ENCODE data around the gene GSTA4. TPM values are rescaled to one million over a fixed set of nuclear protein-coding genes. Genes with fewer than 3 reads are reported as not detected.

Gene GSTA4
- total RNA-seq, 6 donors from 2014 or later = 29.0 to 151 (median 80.8) TPM

GRCh38 chr6:52976149-52976548, 18.9 kb downstream of the GSTA4 start:
- H3K9me3 ChIP-seq = no peaks in the 10 kb centered on the region
- DNase-seq (no peak), ATAC-seq (ENCODE audit: low FRiP score in 2 of 2) (no peak)
- H3K27me3 ChIP-seq = no peaks in the 10 kb centered on the region
- H3K4me3 ChIP-seq = no peak overlapping the region
- peak overlapping the region in 1 of 4 donors; percentile 23 for H3K27ac ChIP-seq
- TF ChIP-seq POLR2AphosphoS5 (IDR thresholded peaks at IDR 0.05) (no peak), POLR2A (IDR thresholded peaks at IDR 0.05) (no peak), CTCF (IDR thresholded peaks at IDR 0.05) (no peak), EP300 (IDR thresholded peaks at IDR 0.05) (no peak)
- peaks cover 0 to 15% (median 0%) of the 10 kb centered on the region in 4 donors for H3K4me1 ChIP-seq
- no peaks in the 10 kb centered on the region for H3K36me3 ChIP-seq
- 77 to 79% methylated on average over 4 of the region's 4 CpGs for WGBS, 2 donors

GRCh38 chr6:52975580-52975979, 19.5 kb downstream of the GSTA4 start:
- no peaks in the 10 kb centered on the region for H3K9me3 ChIP-seq
- H3K36me3 ChIP-seq = no peaks in the 10 kb centered on the region
- H3K4me1 ChIP-seq = peaks cover 0 to 15% (median 0%) of the 10 kb centered on the region in 4 donors
- no peak overlapping the region for H3K27ac ChIP-seq
- no peak for DNase-seq
- no peak for TF ChIP-seq POLR2A (IDR thresholded peaks at IDR 0.05)
- TF ChIP-seq EP300 (IDR thresholded peaks at IDR 0.05) = no peak
- TF ChIP-seq POLR2AphosphoS5 (IDR thresholded peaks at IDR 0.05) = no peak
- TF ChIP-seq CTCF (IDR thresholded peaks at IDR 0.05) = no peak
- H3K4me3 ChIP-seq = no peak overlapping the region
- H3K27me3 ChIP-seq = no peaks in the 10 kb centered on the region
- no peak for ATAC-seq (ENCODE audit: low FRiP score in 2 of 2)
- 75 to 78% methylated on average over 2 of the region's 2 CpGs for WGBS, 2 donors

- no peak overlapping the region for H3K27ac ChIP-seq
- ATAC-seq (ENCODE audit: low FRiP score in 2 of 2) (no peak), DNase-seq (no peak)
- no peaks in the 10 kb centered on the region for H3K9me3 ChIP-seq
- H3K36me3 ChIP-seq = no peaks in the 10 kb centered on the region
- TF ChIP-seq EP300 (IDR thresholded peaks at IDR 0.05) (no peak), CTCF (IDR thresholded peaks at IDR 0.05) (no peak), POLR2AphosphoS5 (IDR thresholded peaks at IDR 0.05) (no peak), POLR2A (IDR thresholded peaks at IDR 0.05) (no peak)
- H3K4me1 ChIP-seq = peaks cover 0 to 15% (median 0%) of the 10 kb centered on the region in 4 donors
- no peaks in the 10 kb centered on the region for H3K27me3 ChIP-seq
- H3K4me3 ChIP-seq = no peak overlapping the region
Measured at GRCh38 chr6:52972989-52973388, 22.1 kb downstream of the GSTA4 start.

GRCh38 chr6:52969359-52969758, 25.7 kb downstream of the GSTA4 start:
- TF ChIP-seq POLR2A (IDR thresholded peaks at IDR 0.05) (no peak), EP300 (IDR thresholded peaks at IDR 0.05) (no peak), CTCF (IDR thresholded peaks at IDR 0.05) (no peak), POLR2AphosphoS5 (IDR thresholded peaks at IDR 0.05) (no peak)
- no peak overlapping the region for H3K4me3 ChIP-seq
- H3K27ac ChIP-seq = no peak overlapping the region
- no peak for ATAC-seq (ENCODE audit: low FRiP score in 2 of 2)
- DNase-seq = no peak
- H3K9me3 ChIP-seq = no peaks in the 10 kb centered on the region
- no peaks in the 10 kb centered on the region for H3K4me1 ChIP-seq
- no peaks in the 10 kb centered on the region for H3K27me3 ChIP-seq
- 84 to 89% methylated on average over 2 of the region's 2 CpGs for WGBS, 2 donors
- H3K36me3 ChIP-seq = no peaks in the 10 kb centered on the region

- Histone ChIP-seq H3K36me3 (no peaks in the 10 kb centered on the region), H3K9me3 (no peaks in the 10 kb centered on the region), H3K4me3 (no peak overlapping the region), H3K27me3 (no peaks in the 10 kb centered on the region), H3K4me1 (no peaks in the 10 kb centered on the region), H3K27ac (no peak overlapping the region)
- ATAC-seq (ENCODE audit: low FRiP score in 2 of 2) (no peak), DNase-seq (no peak)
- WGBS, 2 donors = 82 to 88% methylated on average over 3 of the region's 3 CpGs
- TF ChIP-seq EP300 (IDR thresholded peaks at IDR 0.05) = no peak
Measured at GRCh38 chr6:52966101-52966500, 29.0 kb downstream of the GSTA4 start.

Data from upper lobe of left lung (tissue), 6 donors.